Measurements from ENCODE around the gene ECEL1.

ECEL1 gene

GRCh38 chr2:232473467-232473890 lies 14.2 kb downstream of the ECEL1 start (continued):
- peak; percentile 90 for TF ChIP-seq ZBTB44 (tag by site-specific recombination; IDR thresholded peaks at IDR 0.05)
- TF ChIP-seq GLI4 (tag by site-specific recombination; IDR thresholded peaks at IDR 0.05) = no peak
- TF ChIP-seq PRDM6 (tag by site-specific recombination; IDR thresholded peaks at IDR 0.05) = peak; percentile 26; the same call in 1 of the 2 replicates
- TF ChIP-seq BCL6B (tag by site-specific recombination; IDR thresholded peaks at IDR 0.05) = peak; percentile 57
- TF ChIP-seq ZNF558 (tag by site-specific recombination; IDR thresholded peaks at IDR 0.05) = 0 out of 2 replicates have a peak, but pooled peaks have one; percentile 28
- TF ChIP-seq ZNF664 (tag by site-specific recombination; IDR thresholded peaks at IDR 0.05) = no peak
- TF ChIP-seq ZNF449 (tag by site-specific recombination; IDR thresholded peaks at IDR 0.05) = no peak
- TF ChIP-seq ZNF624 (tag by site-specific recombination; IDR thresholded peaks at IDR 0.05) = no peak
- no peak for TF ChIP-seq REST (tag by site-specific recombination; IDR thresholded peaks at IDR 0.05)
- TF ChIP-seq PRDM10 (tag by site-specific recombination; IDR thresholded peaks at IDR 0.05) = no peak
- peak; percentile 97 for TF ChIP-seq ZNF660 (tag by site-specific recombination; IDR thresholded peaks at IDR 0.05)
- 0 out of 2 replicates have a peak, but pooled peaks have one; percentile 48 for TF ChIP-seq ZNF112 (tag by site-specific recombination; IDR thresholded peaks at IDR 0.05)
- TF ChIP-seq MZF1 (tag by site-specific recombination; IDR thresholded peaks at IDR 0.05; ENCODE audit: borderline replicate concordance) = peak; percentile 19; the same call in 1 of the 2 replicates
- peak; percentile 93 for TF ChIP-seq ZNF544 (tag by site-specific recombination; IDR thresholded peaks at IDR 0.05)
- peak; percentile 91; the same call in 1 of the 2 replicates for TF ChIP-seq ZNF776 (tag by site-specific recombination; IDR thresholded peaks at IDR 0.05; ENCODE audit: borderline replicate concordance)

All from HEK293 (cell line).